SK-N-SH (cell line): Measurements from ENCODE around the gene ACOT7.

Experiments
- CHD2 ChIP-seq: fragments of 150-350 bp; IDR thresholded peaks from 2 replicates; pipeline ENCODE4 v1.6.1; 2018; ENCODE audit warnings: low read length; ENCODE audit not compliant: partially characterized antibody
- ELF1 ChIP-seq: IDR thresholded peaks from 2 replicates; pipeline ENCODE4 v1.4.0; 2012
- EZH2phosphoT487 ChIP-seq: fragments of 200-600 bp; sonication (generic); IDR thresholded peaks from 2 replicates; pipeline ENCODE4 v1.6.1; 2017; ENCODE audit warnings: low read depth, mixed run types, mild to moderate bottlenecking, antibody characterized with exemption, moderate library complexity, borderline replicate concordance
- MEF2A ChIP-seq: IDR thresholded peaks from 2 replicates; pipeline ENCODE4 v1.4.0; 2012; ENCODE audit warnings: low read depth, borderline replicate concordance
- NRF1 ChIP-seq: IDR thresholded peaks from 2 replicates; pipeline ENCODE4 v1.6.1; 2012; ENCODE audit warnings: low read depth, mild to moderate bottlenecking, low read length
- RAD21 ChIP-seq: IDR thresholded peaks from 2 replicates; pipeline ENCODE4 v1.6.1; 2012; ENCODE audit warnings: mild to moderate bottlenecking, low read length
- RFX5 ChIP-seq: IDR thresholded peaks from 2 replicates; pipeline ENCODE4 v1.6.1; 2012; ENCODE audit warnings: mild to moderate bottlenecking, improper control_type of control experiment, low read length
- TCF12 ChIP-seq: IDR thresholded peaks from 2 replicates; pipeline ENCODE4 v1.4.0; 2012
- YY1 ChIP-seq: IDR thresholded peaks from 2 replicates; pipeline ENCODE4 v1.4.0; 2012; ENCODE audit warnings: low read depth, mild to moderate bottlenecking
- TF ChIP-seq, protein P1 (sequence below): fragments of 200-600 bp; sonication (generic); IDR thresholded peaks from 2 replicates; pipeline ENCODE4 v1.6.1; 2017; ENCODE audit warnings: antibody characterized with exemption, mild to moderate bottlenecking, moderate library complexity
- TF ChIP-seq, protein P2 (sequence below): IDR thresholded peaks from 2 replicates; pipeline ENCODE4; 2012
- TF ChIP-seq, protein P3 (sequence below): IDR thresholded peaks from 2 replicates; pipeline ENCODE4 v1.4.0; 2012; ENCODE audit warnings: low read depth

DNA sequence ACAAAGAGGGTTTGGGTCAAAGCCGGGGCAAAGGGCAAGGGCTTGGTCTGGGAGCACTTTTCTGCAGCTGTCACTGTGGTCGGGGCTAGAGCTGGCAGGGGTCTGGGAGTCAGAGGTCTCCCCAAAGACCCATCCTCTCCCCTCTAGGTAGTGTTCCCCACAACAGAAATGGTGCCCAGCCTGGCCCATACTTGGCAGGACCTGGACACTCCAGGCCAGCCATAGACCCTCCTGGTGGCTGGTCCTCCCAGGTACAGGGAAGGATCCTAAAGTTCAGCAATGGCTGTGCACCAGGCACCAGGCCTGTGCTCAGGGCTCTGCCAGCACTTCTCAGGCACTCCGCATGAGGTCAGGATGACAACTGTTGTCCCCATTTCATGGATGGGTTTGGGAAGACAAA is 42.0 kb upstream of the ACOT7 start:
- TF ChIP-seq RFX5 (no peak), TCF12 (no peak), CHD2 (no peak), YY1 (no peak), EZH2phosphoT487 (no peak), RAD21 (no peak), ELF1 (no peak), NRF1 (no peak), MEF2A (no peak)
- TF ChIP-seq, protein P1, sequence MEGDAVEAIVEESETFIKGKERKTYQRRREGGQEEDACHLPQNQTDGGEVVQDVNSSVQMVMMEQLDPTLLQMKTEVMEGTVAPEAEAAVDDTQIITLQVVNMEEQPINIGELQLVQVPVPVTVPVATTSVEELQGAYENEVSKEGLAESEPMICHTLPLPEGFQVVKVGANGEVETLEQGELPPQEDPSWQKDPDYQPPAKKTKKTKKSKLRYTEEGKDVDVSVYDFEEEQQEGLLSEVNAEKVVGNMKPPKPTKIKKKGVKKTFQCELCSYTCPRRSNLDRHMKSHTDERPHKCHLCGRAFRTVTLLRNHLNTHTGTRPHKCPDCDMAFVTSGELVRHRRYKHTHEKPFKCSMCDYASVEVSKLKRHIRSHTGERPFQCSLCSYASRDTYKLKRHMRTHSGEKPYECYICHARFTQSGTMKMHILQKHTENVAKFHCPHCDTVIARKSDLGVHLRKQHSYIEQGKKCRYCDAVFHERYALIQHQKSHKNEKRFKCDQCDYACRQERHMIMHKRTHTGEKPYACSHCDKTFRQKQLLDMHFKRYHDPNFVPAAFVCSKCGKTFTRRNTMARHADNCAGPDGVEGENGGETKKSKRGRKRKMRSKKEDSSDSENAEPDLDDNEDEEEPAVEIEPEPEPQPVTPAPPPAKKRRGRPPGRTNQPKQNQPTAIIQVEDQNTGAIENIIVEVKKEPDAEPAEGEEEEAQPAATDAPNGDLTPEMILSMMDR: no peak
- TF ChIP-seq, protein P2, sequence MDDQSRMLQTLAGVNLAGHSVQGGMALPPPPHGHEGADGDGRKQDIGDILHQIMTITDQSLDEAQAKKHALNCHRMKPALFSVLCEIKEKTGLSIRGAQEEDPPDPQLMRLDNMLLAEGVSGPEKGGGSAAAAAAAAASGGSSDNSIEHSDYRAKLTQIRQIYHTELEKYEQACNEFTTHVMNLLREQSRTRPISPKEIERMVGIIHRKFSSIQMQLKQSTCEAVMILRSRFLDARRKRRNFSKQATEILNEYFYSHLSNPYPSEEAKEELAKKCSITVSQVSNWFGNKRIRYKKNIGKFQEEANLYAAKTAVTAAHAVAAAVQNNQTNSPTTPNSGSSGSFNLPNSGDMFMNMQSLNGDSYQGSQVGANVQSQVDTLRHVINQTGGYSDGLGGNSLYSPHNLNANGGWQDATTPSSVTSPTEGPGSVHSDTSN: no peak
- TF ChIP-seq, protein P3, sequence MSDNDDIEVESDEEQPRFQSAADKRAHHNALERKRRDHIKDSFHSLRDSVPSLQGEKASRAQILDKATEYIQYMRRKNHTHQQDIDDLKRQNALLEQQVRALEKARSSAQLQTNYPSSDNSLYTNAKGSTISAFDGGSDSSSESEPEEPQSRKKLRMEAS: no peak
